Activated T-cell treated with anti-CD3 and anti-CD28 coated beads, Interleukin-2, amount 50 U/mL, for 24 hours (primary cell): ENCODE measurements around the gene ZSCAN31.
"Not testable (repeated sequence)": the region's sequence is repeated elsewhere in the genome, so short reads cannot be mapped to it uniquely, and the experiment has no call there.

Source experiments
- DNase-seq: peaks from one replicate; pipeline ENCODE4 v3.0.0-alpha.2; 2020
- H3K27ac Mint-ChIP-seq: 2 replicates; pipeline ENCODE4 v1.8.0; 2020; ENCODE audit warnings: mild to moderate bottlenecking, mixed read lengths
- H3K27me3 Mint-ChIP-seq: 2 replicates; pipeline ENCODE4 v1.8.0; 2020; ENCODE audit warnings: mixed read lengths
- H3K36me3 Mint-ChIP-seq: 2 replicates; pipeline ENCODE4 v1.8.0; 2020; ENCODE audit warnings: low read depth, mixed read lengths
- H3K4me1 Mint-ChIP-seq: 2 replicates; pipeline ENCODE4 v1.8.0; 2020; ENCODE audit warnings: low read depth, mixed read lengths
- H3K4me3 Mint-ChIP-seq: 2 replicates; pipeline ENCODE4 v1.8.0; 2020; ENCODE audit warnings: mild to moderate bottlenecking, moderate library complexity, mixed read lengths
- H3K9me3 Mint-ChIP-seq: 2 replicates; pipeline ENCODE4 v1.8.0; 2020; ENCODE audit warnings: mixed read lengths

The ZSCAN31 gene

GRCh38 chr6:28343898-28344677, 8.1 kb upstream of the ZSCAN31 start:
- H3K36me3 Mint-ChIP-seq = peaks cover 2% of the 10 kb centered on the region
- DNase-seq = no peak
- peaks cover 18% of the 10 kb centered on the region for H3K27me3 Mint-ChIP-seq
- peaks cover 10% of the 10 kb centered on the region for H3K9me3 Mint-ChIP-seq
- no peak overlapping the region for H3K27ac Mint-ChIP-seq
- H3K4me1 Mint-ChIP-seq = no peaks in the 10 kb centered on the region
- no peak overlapping the region for H3K4me3 Mint-ChIP-seq

DNA sequence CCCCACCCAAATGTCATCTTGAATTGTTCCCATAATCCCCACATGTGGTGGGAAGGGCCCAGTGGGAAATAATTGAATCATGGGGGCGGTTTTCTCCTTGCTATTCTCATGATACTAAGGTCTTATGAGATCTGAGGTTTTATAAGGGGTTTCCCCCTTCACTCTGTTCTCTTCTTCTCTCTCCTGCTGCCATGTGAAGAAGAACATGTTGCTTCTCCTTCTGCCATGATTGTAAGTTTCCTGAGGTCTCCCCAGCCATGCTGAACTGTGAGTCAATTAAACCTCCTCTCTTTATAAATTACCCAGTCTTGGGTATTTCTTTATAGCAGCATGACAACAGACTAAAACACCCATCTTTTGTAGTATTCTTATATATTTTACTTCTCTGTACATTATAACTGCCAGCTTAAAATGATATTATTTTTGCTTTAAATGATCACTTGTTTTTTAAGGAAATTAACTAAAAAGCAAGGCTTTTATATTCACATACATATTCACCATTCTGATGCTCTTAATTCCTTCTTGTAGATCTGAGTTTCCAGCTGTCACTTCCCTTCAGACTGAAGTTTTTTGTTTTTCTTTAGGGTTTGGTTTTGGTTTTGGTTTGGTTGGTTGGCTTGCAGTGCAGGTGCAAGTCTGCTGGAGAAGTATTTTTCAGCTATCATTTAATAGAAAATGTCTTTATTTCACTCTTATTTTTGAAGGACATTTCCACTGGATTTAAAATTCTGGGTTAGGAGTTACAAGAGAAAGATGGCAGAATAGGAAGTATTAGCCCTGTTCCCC, 4.6 kb upstream of the ZSCAN31 start:
- H3K27me3 Mint-ChIP-seq = peaks cover 4% of the 10 kb centered on the region
- H3K4me1 Mint-ChIP-seq = no peaks in the 10 kb centered on the region
- no peak overlapping the region for H3K27ac Mint-ChIP-seq
- no peak for DNase-seq
- H3K9me3 Mint-ChIP-seq = peaks cover 10% of the 10 kb centered on the region
- H3K4me3 Mint-ChIP-seq = no peak overlapping the region
- peaks cover 2% of the 10 kb centered on the region for H3K36me3 Mint-ChIP-seq

DNA sequence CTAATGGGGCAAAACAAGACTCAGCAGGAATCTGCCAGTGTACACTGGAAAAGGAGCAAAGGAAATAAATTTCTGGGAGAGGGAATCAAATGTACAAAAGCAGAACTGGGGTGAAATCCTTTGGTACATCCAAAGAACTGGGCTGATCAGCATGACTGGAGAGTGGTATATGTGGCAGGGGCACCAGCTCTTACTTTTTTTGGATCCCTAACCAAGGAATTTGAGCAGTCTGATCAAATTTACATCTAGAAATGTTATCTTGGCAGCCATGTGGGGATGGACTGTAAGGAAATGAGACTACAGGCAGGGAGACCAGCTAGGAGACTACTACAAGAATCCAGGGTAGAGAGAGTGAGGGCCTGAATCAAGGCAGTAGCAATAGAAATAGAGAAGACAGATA, 1.2 kb upstream of the ZSCAN31 start:
- Mint-ChIP-seq H3K27me3 (no peaks in the 10 kb centered on the region), H3K4me1 (peaks cover 5% of the 10 kb centered on the region), H3K27ac (no peak overlapping the region), H3K9me3 (peaks cover 10% of the 10 kb centered on the region), H3K36me3 (peaks cover 2% of the 10 kb centered on the region), H3K4me3 (no peak overlapping the region)
- DNase-seq = no peak

GRCh38 chr6:28336284-28337120, 554 bp upstream of the ZSCAN31 start:
- no peak for DNase-seq
- Mint-ChIP-seq H3K4me1 (peaks cover 5% of the 10 kb centered on the region), H3K27me3 (no peaks in the 10 kb centered on the region)

DNA sequence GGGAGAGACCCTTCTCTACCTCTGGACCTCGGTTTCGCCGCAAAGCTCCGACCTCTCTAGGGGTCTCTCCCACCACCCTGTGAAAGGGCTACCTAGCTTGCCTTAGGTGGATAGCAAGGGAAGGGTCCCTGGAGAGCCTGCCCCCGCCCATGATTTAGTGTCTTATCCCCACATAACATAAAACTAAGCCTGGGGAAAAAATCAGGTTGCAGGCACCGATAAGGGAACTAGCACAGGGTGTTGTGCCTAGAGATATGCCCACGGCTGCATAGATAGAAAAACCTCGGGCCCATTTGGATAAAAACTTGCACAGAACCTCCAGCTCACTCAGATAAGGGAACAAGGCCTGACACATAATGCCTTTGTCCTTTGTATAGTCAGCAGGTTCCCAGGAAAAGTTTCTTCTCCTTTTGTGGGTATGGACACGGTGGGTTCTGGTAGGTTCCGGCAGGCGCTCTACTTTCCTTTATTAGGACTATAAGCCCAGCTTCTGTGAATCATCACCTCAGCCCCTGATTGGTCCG, 846 bp downstream of the ZSCAN31 start:
- H3K27me3 Mint-ChIP-seq = no peaks in the 10 kb centered on the region
- peaks cover 5% of the 10 kb centered on the region for H3K4me1 Mint-ChIP-seq
- no peaks in the 10 kb centered on the region for H3K36me3 Mint-ChIP-seq
- no peak overlapping the region for H3K4me3 Mint-ChIP-seq
- peaks cover under 1% of the 10 kb centered on the region for H3K9me3 Mint-ChIP-seq
- no peak for DNase-seq
- H3K27ac Mint-ChIP-seq = no peak overlapping the region

More at GRCh38 chr6:28336284-28337120, 554 bp upstream of the ZSCAN31 start:
- Mint-ChIP-seq H3K4me3 (no peak overlapping the region), H3K27ac (no peak overlapping the region), H3K36me3 (peaks cover 2% of the 10 kb centered on the region), H3K9me3 (peaks cover 10% of the 10 kb centered on the region)

- no peaks in the 10 kb centered on the region for H3K9me3 Mint-ChIP-seq
Observed at GRCh38 chr6:28334286-28335039, 1.5 kb downstream of the ZSCAN31 start.

DNA sequence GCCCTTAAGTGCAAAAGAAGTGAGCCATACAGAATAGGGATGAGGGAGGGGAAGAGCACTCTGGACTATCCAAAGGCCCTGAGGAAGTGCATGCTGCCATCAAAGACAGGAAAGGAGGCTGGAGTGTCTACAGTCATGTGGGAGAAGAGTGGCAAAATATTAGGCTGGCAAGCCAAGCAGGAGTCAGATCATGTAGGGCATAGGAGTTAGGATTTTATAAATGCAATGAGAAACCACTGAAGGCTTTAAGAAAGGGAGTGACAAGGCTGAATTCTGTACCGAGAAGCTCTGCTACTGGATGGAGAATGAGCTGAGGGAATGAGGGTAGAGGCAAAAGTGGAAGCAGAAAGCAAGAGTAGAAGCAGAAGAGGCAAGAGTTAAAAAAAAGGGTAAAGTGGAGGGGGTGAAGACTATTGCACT, 2.3 kb downstream of the ZSCAN31 start:
- Mint-ChIP-seq H3K36me3 (peaks cover 7% of the 10 kb centered on the region), H3K4me1 (peaks cover 5% of the 10 kb centered on the region), H3K9me3 (peaks cover 6% of the 10 kb centered on the region), H3K27me3 (no peaks in the 10 kb centered on the region), H3K27ac (no peak overlapping the region), H3K4me3 (no peak overlapping the region)
- no peak for DNase-seq

More at GRCh38 chr6:28334286-28335039, 1.5 kb downstream of the ZSCAN31 start:
- peaks cover 5% of the 10 kb centered on the region for H3K4me1 Mint-ChIP-seq
- H3K27me3 Mint-ChIP-seq = no peaks in the 10 kb centered on the region
- DNase-seq = no peak
- H3K36me3 Mint-ChIP-seq = no peaks in the 10 kb centered on the region
- H3K4me3 Mint-ChIP-seq = no peak overlapping the region
- H3K27ac Mint-ChIP-seq = no peak overlapping the region

DNA sequence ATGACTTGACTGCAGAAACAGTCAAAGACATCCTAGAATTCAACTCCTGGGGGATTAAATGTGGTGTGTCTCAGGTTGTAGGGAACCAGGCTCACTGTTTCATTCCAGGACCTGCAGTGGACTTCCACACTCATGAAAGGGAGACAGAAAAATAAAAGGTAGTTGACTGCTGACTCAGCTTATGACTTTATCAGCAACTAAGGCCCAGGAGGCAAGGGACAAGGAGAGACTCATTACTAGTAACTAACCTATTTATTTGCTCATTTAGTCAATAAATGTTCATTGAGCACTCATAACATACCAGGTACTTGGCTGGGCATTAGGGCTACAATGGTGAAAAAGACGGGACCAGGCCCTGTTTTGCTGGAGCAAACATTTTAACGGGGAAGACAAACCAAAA, 2.9 kb downstream of the ZSCAN31 start:
- peaks cover 6% of the 10 kb centered on the region for H3K9me3 Mint-ChIP-seq
- H3K4me3 Mint-ChIP-seq = no peak overlapping the region
- DNase-seq = no peak
- no peaks in the 10 kb centered on the region for H3K27me3 Mint-ChIP-seq
- peaks cover 7% of the 10 kb centered on the region for H3K36me3 Mint-ChIP-seq
- peaks cover 5% of the 10 kb centered on the region for H3K4me1 Mint-ChIP-seq
- no peak overlapping the region for H3K27ac Mint-ChIP-seq

DNA sequence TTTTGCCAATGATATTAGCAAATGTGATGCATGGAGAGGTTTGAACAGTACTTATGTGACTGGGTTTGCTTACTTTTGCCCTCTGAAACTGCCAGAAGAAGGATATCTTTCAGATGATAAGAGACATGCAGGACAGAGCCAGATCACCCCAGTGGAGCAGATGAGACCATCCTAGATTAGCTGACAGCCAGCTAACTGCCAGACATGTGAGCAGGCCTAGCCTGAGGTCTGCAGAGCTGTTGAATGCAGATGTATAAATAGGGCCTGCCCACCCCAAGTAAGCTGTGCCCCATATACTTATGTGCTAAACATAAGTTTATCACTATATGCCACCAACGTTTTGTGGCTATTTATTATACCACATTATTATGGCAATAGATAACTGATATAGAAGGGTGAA, 5.9 kb downstream of the ZSCAN31 start:
- H3K9me3 Mint-ChIP-seq = peaks cover 28% of the 10 kb centered on the region
- H3K27me3 Mint-ChIP-seq = no peaks in the 10 kb centered on the region
- H3K4me3 Mint-ChIP-seq = no peak overlapping the region
- H3K4me1 Mint-ChIP-seq = peaks cover 5% of the 10 kb centered on the region
- no peak for DNase-seq
- H3K27ac Mint-ChIP-seq = no peak overlapping the region
- H3K36me3 Mint-ChIP-seq = peaks cover 28% of the 10 kb centered on the region

DNA sequence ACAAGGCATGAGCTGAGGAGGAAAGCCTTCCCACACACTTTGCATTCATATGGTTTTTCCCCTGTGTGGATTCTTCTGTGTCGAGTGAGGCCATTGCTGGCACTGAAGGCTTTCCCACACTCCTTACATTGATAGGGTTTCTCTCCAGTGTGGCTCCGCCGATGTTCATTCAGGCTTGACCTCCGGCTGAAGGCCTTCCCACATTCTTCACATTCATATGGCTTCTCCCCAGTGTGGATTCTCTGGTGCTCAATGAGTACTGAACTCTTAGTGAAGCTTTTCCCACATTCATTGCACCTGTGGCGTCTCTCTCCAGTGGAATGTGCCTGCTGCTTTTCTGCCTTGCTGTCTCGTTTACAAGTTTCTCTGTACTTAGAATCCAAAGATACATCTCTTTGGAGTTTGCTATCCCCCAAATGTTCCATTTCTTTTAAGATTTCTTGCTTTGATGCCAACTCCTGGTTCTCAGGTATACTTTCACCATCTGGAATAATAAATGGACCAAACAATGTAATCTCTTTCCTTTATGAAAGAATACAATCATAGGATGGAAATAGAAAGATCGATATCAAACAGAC, 9.5 kb downstream of the ZSCAN31 start:
- H3K36me3 Mint-ChIP-seq = peaks cover 28% of the 10 kb centered on the region
- peaks cover 7% of the 10 kb centered on the region for H3K27me3 Mint-ChIP-seq

DNA sequence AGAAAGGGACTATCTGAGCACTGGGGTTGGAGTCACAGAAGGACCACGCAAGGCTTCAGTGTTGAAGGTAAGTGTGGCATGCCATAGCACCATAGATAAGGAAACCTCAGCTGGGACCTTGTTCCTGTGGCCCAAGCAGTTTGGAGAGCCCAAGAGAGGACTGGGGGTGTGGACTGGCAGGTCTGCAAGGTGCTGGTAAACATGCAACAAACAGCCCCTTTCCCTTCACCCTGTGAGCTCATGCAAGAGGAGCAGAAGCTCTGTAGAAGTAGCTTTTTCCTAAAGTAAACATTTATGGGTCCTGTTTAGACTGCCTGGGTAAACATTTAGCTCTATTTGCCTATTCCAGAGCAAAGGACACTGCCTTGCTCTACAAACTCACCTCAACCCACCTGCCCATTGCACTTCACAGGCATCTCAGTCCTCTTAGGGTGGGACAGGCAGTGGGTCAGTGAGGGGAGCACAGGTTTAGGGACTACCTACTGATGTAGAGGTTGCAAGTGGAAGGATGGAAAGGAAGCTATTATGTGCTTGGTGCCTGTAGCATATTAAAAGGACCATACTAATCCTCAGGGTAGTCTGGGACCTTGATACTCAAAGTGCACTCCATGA, 12.0 kb downstream of the ZSCAN31 start:
- no peak overlapping the region for H3K27ac Mint-ChIP-seq
- no peak overlapping the region for H3K4me3 Mint-ChIP-seq
- DNase-seq = no peak
- H3K36me3 Mint-ChIP-seq = peaks cover 24% of the 10 kb centered on the region
- peaks cover 7% of the 10 kb centered on the region for H3K27me3 Mint-ChIP-seq
- peaks cover 26% of the 10 kb centered on the region for H3K9me3 Mint-ChIP-seq
- H3K4me1 Mint-ChIP-seq = no peaks in the 10 kb centered on the region

More for the DNA sequence above, 9.5 kb downstream of the ZSCAN31 start:
- Mint-ChIP-seq H3K27ac (no peak overlapping the region), H3K9me3 (peaks cover 30% of the 10 kb centered on the region), H3K4me1 (no peaks in the 10 kb centered on the region), H3K4me3 (no peak overlapping the region)
- no peak for DNase-seq

GRCh38 chr6:28322661-28323060, 13.3 kb downstream of the ZSCAN31 start:
- Mint-ChIP-seq H3K27me3 (peaks cover 9% of the 10 kb centered on the region), H3K4me3 (no peak overlapping the region), H3K36me3 (peaks cover 18% of the 10 kb centered on the region), H3K9me3 (peaks cover 20% of the 10 kb centered on the region), H3K27ac (no peak overlapping the region), H3K4me1 (no peaks in the 10 kb centered on the region)
- DNase-seq = no peak

- DNase-seq, H3K4me3 Mint-ChIP-seq, H3K27ac Mint-ChIP-seq, H3K36me3 Mint-ChIP-seq, H3K9me3 Mint-ChIP-seq, H3K4me1 Mint-ChIP-seq: not testable (repeated sequence)
- peaks cover 20% of the 10 kb centered on the region for H3K27me3 Mint-ChIP-seq
Observed at GRCh38 chr6:28317866-28318265, 18.1 kb downstream of the ZSCAN31 start.
